NCI-H146 treated with DMSO at 0.1 percent for 48 hours (cell line): ENCODE data around the gene FBXO27.
"Not testable (repeated sequence)": the region's sequence is repeated elsewhere in the genome, so short reads cannot be mapped to it uniquely, and the experiment has no call there.

Source experiments
- DNase-seq: peaks from one replicate; lab custom pipeline; 2025; ENCODE audit not compliant: unreplicated experiment; lab: John Stamatoyannopoulos, UW

FBXO27 gene

DNA sequence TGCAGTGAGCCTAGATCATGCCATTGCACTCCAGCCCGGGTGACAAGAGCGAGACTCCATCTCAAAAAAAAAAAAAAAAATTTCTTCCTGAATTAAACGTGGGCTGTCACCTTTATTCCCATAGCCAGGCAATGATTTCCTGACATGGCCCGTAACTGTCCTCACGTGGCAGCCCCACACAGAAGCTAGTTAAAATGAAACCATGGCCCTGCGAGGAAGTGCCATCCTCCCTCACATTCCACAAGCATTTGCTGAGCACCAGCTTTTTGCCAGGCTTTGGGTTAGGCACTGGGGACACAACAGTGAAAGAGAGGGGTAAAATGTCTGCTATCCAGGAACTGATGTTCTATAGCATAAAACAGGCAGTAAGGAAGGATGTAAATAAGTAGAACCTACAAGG lies 13.2 kb upstream of the FBXO27 start:
- no peak for DNase-seq

DNA sequence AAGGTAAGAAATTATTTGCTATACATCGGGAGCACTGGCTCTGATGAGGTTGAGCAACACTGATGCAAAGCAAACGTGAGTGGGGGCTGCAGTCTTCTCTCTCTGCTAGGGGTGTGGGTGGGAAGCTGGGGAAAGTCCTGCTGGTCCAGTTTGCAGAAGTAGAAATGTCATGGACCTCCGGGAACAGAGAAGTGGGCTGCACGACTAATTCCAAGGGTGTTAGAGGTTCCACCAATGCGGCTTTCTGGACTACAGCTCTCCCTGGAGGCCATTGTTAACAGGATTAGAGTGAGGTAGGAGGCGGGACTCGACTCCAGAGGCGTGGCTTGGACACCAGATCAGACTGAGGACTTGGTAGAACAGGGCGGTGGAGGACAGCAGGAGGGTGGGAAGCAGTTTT lies 5.7 kb upstream of the FBXO27 start:
- peak; percentile 54 for DNase-seq

DNA sequence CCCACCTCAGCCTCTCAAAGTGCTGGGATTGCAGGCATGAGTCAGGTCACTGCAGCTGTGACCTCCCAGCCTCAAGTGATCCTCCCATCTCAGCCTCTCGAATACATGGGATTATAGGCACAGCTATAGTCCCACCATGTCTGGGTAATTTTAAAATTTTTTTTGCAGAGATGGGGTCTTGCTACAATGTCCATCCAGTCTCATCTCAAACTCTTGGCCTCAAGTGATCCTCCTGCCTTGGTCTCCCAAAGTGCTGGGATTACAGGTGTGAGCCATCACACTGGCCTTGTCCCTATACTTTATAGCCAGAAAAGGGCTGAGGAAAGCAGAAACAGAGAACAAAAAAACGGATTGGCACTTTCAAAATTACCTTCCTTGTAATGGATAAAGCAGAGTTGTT lies 4.8 kb upstream of the FBXO27 start:
- no peak for DNase-seq

DNA sequence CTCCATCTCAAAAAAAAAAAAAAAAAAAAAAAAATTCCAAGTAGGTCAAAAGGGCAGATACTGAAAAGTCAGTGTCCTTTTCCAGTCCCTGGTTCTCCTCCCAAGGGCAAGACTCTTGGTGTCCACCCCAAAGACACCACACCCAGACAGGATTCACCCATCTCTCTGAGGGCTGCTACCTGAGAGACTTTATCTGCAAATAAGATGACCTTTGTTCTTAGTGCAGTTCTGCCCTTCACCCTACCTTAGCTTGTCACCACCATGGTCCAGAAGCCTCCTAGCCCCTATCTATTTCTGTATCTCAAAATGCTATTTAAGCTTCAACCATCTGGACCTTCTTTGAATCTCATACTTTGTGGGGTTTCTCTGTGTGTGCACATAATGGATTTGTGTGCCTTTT lies 4.2 kb upstream of the FBXO27 start:
- DNase-seq: no peak

DNA sequence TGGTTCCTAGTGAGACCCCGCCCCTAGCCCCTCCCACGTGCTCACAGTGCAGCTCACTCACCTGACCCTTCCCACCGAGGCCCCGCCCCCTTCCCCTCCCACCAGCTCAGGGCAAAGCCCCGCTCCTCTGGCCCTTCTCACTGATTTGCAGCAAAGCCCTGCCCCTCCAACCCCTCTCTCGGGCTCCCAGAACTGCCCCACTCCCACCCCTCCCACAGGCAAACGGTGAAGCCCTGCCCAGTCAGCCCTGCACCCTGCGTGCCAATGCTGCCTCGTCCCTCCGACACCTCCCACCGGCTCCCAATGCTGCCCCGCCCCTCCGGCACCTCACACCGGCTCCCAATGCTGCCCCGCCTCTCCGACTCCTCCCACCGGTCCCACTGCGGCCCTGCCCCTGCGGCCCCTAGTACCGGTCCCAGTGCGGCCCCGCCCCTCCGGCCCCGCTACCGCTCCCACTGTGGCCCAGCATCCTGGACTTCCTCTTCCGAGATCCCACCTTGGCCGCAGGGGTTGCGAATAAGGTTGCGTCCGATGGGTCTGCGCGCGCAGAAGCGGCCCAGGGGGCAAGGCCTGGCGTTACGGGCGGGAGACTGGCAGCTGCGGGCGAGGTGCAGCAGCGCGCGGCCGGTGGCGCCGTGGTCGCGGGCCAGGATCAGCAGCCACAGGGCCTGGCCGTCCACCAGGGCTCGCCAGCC lies 834 bp downstream of the FBXO27 start:
- DNase-seq: peak; percentile 96

DNA sequence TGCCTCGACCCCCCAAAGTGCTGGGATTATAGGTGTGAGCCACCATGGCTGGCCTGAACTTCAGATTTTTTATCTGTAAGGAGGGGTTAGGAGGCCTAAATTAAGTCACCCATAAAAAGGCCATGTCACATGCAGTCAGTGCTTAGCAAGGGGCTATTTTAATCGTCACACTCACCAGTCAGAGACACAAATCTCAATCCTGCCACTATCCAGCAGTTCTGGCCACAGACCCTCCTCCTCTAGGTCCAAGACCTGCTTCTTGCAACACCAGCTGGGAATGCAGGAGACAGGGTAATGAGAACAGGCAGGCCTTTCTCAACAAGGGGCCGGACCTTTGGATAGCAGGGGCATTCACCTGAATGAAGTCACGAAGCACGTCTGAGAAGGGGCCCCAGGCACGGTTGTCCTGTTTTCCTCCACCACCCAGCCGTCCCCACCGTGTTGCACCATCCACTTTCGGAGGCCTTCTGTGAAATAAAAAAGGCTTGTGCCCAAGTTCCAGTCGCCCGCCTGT lies 1.4 kb downstream of the FBXO27 start:
- no peak for DNase-seq

DNA sequence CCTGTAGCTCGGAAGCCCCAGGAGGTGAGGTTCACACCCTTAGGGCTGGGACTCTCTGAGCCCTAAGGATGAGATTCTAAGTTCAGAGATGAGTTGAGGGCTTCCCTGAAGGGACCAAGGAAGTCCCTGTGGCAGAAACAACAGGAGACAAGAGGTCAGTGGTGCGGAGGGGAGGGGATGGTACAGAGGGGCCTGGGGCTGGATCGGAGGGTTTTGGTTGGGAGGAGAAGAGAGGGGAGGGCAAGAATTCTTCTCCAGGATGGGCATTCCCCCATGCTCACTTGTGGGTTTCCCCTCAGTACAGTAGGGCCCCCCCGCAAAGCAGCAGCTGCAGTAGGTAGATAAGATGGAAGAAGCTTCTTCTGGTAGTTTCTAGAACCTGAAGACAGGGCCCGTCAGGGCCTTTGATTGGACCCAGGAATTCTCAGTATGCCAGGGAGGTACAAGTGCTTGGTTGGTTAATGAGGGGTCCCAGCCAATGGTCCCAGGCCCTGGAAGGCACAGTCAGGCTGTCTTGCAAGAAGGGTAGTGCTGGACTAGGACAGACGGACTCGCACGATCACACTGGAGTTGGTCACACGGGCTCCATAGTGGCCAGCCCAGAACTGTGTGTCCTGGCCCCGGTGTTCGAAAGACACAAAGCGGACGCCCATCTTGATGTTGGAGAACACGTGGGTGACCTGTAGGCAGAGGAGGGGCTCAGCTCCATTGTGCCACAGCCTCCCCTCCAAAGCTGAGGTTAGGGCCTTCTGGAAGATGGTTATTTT lies 7.3 kb downstream of the FBXO27 start:
- DNase-seq: no peak

DNA sequence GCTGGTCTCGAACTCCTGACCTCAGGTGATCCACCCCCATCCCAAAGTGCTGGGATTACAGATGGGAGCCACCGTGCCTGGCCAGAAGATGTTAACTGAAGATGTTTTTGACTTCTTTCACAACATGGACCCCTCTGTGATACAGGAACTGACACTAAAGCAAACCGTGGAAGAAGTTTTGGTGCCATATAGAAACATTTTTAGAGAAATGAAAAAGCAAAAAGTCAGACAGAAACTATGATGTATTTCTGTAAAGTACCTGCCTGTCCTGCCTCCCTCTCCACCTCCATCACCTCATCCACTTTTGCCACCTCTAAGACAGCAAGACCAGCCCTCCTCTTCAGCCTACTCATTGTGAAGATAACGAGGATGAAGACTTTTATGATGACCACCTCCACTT lies 11.3 kb downstream of the FBXO27 start:
- DNase-seq: no peak

DNA sequence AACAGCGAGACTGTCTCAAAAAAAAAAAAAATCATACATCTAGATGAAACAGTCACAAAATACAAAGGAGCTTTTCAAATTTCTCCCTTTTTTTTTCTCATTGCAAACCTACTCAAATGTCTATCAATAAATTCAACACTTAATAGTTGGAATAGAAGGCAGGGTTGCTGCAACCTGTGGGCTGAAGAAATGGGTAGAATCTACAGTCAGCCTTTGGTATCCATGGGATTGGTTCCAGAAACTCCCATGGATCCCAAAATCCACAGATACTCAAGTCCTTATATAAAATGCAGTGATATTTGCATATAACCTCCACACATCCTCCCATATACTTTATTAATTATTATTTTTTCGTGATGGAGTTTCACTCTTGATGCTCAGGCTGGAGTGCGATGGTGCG lies 14.7 kb downstream of the FBXO27 start:
- no peak for DNase-seq

DNA sequence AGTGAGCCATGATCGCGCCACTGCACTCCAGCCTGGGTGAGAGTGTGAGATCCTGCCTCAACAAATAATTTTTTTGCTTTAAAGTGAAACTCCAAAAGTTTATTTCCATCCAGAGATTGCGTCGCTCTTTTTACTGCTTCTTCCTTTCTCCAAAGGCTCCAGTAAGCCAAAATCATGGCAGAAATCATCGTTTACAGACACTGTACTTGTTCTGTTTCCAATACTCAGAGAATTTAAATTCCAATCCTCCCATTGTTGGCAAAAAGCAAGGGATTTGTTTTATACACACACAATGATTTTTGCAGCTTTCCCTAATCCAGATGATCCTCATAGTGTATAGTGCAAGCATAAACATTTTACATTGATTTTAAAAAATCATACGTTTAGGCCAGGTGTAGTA lies 15.3 kb downstream of the FBXO27 start:
- DNase-seq: no peak

DNA sequence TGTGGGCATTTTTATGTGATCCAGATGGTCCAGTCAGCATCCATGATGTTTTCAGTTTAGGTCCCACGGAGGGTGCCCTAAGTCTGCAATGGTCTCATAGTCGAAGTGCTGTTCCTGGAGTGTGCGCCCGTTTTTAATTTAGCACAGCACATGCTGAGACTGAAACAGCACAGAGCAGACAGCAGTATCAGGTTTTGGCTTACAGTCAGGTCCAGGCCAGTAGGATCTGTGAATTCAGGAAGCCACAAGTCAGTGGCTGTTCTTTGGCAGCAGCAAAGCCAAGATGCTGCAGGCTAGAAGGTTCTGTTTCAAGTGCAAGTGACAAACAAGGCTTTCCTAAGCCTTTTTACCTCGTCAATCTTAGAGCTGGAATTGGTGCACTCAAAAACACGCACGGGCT lies 18.3 kb downstream of the FBXO27 start:
- no peak for DNase-seq

DNA sequence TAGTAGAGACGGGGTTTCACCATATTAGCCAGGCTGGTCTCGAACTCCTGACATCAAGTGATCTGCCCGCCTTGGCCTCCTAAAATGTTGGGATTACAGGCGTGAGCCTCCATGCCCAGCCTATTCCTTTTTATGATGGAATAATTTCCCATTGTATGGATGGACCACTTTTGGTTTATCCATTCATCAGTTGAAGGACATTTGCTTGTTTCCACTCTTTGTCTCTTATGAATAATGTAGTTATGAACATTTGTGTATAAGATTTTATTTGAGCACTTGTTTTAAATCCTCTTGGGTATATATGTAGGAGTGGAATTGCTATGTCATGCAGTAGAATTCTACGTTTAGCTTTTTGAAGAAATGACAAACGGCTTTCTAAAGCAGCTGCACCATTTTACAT lies 23.3 kb downstream of the FBXO27 start:
- DNase-seq: no peak

DNA sequence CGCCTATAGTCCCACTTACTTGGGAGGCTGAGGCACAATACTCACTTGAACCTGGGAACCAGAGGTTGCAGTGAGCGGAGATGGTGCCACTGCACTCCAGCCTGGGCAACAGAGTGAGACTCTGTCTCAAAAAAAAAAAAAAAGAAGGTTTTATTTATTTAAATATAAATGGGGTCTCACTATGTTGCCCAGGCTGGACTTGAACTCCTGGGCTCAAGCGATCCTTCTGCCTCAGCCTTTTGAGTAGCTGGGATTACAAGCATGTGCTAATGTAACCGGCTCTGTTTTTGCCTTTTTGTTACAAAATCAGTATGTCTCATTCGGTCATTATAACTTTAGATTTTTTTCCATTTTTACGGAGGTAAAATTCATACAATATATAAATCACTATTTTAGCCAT lies 24.2 kb downstream of the FBXO27 start:
- no peak for DNase-seq

DNA sequence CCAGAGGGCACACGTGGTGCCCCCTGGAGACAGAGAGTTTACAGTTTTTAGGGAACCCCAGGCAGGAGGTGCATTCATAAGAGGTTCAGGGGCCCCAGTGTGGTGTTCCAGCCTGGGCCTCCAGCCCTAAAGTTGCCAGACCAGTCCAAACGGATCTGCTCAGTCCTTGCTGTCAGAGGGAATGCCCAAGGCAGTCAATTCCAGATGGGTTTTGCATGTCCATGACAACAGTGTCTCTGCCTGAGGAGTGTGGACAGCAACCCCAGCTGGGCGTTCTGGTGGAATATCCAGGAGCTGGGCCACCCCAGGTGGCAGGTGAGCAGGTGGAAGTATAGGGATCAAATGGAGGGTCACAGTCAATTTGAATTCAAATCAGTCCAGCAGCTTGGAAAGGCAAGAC lies 25.3 kb downstream of the FBXO27 start:
- peak; percentile 67 for DNase-seq

DNA sequence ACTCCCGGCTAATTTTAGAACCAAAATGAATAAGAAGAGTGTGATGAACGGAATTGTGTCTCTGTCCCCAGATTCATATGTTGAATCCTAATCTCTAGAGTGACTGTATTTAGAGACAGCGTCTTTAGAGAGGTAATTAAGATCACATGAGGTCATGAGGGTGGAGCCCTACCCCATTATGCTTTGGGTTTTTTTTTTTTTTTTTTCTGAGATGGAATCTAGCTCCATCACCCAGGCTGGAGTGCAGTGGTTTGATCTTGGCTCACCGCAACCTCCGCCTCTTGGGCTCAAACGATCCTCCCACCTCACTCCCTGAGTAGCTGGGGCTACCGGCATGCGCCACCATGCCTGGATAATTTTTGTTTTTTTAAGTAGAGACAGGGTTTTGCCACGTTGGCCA lies 27.9 kb downstream of the FBXO27 start:
- no peak for DNase-seq

DNA sequence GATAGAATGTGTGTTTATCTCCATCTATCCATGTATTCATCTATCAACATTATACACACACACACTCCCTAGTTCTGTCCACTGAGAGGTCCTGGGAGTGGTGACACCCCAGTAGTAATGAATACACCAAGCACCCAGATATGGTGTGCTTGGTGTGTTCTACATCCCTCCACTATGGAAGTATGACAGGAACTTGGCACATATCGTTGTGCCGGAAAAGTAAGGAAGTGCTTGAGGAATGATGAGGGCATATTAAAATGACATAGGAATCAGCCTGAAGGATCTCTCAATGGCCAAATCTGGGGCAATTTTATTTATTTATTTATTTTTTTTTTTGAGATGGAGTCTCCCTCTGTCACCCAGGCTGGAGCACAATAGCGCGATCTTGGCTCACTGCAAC lies 28.6 kb downstream of the FBXO27 start:
- DNase-seq: no peak

DNA sequence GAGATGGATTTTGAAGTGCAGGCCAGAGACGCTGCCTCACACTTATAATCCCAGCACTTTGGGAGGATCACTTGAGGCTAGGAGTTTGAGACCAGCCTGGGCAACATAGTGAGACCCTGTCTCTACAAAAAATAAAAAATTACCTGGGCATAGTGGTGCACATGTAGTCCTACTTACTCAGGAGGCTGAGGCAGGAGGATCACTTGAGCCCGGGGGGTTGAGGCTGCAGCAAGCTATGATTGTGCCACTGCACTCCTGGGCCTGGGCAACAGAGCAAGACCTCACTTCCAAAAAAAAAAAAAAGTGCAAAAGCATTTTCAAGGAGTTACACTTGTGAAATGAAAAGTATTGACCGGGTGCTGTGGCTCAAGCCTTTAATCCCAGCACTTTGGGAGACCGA lies 29.2 kb downstream of the FBXO27 start:
- no peak for DNase-seq

DNA sequence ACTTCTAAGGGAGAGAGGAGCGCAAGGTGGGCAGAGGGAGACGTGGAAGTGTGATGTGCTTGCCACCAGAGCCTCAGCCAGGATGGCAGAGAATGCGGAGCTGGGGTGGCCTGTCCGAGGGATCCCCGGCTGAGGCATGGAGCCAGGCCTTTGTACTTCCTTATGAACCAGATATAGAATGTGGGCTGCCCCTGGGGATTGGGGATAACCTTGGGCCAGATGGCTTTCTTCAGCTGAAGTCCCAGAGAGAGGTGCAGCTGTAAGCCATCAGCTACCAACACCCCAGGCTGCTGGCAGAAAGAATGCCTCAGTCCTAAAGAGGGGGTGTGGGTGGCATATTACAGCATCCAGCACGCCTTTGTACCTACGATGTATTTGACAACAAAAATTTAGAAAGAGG lies 31.3 kb downstream of the FBXO27 start:
- no peak for DNase-seq

DNA sequence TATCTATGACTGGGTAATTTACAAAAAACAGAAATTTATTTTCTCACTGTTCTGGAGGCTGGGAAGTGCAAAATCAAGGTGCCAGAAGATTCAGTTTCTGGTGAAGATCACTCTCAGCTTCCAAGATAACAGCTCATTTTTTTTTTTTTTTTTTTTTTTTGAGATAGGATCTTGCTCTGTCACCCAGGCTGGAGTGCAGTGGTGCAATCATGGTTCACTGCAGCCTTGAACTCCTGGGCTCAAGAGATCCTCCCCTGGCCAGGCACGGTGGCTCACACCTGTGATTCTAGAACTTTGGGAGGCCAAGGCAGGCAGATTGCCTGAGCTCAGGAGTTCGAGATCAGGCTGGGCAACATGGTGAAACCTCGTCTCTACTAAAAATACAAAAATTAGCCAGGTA lies 34.8 kb downstream of the FBXO27 start:
- DNase-seq: not testable (repeated sequence)

DNA sequence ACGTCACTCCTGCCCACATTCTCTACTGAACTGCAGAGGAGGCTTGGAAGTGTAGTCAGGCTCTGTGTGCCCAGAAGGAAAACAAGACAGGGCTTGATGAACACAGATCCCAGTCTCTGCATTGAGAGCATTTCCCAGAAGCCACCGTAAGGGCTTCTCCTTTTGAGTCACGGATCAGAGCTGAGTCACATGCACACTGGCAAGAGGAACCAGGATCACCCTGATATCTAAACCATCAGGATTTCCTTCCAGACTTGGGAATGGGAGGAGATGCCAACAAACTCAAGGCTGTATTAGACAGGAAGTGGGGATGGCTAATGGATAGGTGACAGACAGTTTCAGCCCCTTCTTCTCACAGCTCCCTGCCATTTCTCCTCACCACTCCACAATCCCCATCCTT lies 39.1 kb downstream of the FBXO27 start:
- DNase-seq: no peak

DNA sequence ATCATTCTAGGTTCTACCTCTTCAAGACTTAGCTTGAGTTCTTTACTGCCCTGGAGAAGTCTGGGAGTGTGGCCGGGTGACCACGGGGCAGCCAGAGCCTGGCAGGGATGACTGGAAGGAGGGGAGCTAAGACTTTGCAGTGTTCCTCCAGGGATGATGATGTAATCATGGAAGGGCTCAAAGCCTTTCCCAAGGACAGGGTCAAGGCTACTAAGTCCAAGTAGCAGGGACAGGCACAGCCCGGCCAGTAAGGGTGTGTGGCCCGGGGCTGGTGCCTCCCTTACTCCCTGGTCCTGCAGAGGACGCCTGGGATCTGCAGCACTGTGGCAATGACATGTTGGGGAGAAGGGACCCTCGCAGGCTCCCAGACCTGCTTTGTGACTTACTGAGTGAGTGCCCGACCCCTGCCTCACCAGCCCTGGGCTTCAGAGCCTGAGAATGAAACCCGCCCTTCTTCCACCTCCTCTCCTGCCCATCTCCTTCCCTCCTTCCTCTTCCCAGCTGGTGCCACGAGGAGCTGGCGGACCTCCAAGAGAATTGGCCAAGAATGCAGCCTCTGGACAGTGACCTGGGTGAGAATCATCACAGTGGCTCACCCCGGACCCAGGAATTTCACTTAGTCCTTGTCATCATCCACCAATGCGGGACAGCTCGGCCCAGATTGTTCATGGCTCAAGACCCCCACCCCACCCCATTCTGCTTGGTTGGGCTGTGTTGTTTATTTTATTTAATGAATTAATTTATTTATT lies 41.2 kb downstream of the FBXO27 start:
- DNase-seq: no peak

DNA sequence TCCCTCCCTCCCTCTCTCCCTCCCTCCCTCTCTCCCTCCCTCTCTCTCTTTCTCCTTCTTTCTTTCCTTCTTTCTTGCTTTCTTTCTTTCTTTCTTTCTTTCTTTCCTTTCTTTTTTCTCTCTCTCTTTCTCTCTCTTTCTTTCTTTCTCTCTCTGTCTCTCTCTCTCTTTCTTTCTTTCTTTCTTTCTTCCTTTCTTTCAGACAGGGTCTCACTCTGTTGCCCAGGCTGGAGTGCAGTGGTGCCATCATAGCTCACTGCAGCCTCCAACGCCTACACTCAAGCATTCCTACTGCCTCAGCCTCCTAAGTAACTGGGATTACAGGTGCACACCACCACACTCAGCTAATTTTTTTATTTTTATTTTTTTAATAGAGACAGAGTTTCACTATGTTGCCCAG lies 42.7 kb downstream of the FBXO27 start:
- not testable (repeated sequence) for DNase-seq
